GM12891 (cell line): ENCODE results near the gene SCOC.

ENCODE experiments used
- POLR2A ChIP-seq: IDR thresholded peaks from 2 replicates; pipeline ENCODE4 v1.6.1; 2011; ENCODE audit warnings: low read depth, low read length, control low read depth
- TAF1 ChIP-seq: IDR thresholded peaks from 2 replicates; pipeline ENCODE4 v1.6.1; 2011; ENCODE audit warnings: low read depth, low read length, control low read depth

- no peak for TF ChIP-seq POLR2A
- no peak for TF ChIP-seq TAF1
Measured at GRCh38 chr4:140346136-140346535, 27.3 kb upstream of the SCOC start.
